Measurements from ENCODE around the gene MAP3K9.

The MAP3K9 gene

GRCh38 chr14:70802379-70802778 is 6.9 kb downstream of the MAP3K9 start:
- DNase-seq (ENCODE audit: low read depth): no peak
- TF ChIP-seq CTCF (IDR thresholded peaks at IDR 0.05; ENCODE audit: low read depth, low read length, missing control alignments): no peak
- H3K4me3 ChIP-seq (ENCODE audit: low read depth, low read length): no peak overlapping the region
- in situ Hi-C loops (cut with HindIII; ENCODE audit: low sequenced_read_pairs): no loop called here

- DNase-seq (ENCODE audit: low read depth): no peak
- in situ Hi-C loops (cut with HindIII; ENCODE audit: low sequenced_read_pairs): no loop called here
- no peak for TF ChIP-seq CTCF (IDR thresholded peaks at IDR 0.05; ENCODE audit: low read depth, low read length, missing control alignments)
- H3K4me3 ChIP-seq (ENCODE audit: low read depth, low read length): no peak overlapping the region
Measured at GRCh38 chr14:70801836-70802235, 7.5 kb downstream of the MAP3K9 start.

- DNase-seq (ENCODE audit: low read depth): no peak
- in situ Hi-C loops (cut with HindIII; ENCODE audit: low sequenced_read_pairs): no loop called here
- H3K4me3 ChIP-seq (ENCODE audit: low read depth, low read length): no peak overlapping the region
- no peak for TF ChIP-seq CTCF (IDR thresholded peaks at IDR 0.05; ENCODE audit: low read depth, low read length, missing control alignments)
Measured at GRCh38 chr14:70796551-70796950, 12.8 kb downstream of the MAP3K9 start.

- in situ Hi-C loops (cut with HindIII; ENCODE audit: low sequenced_read_pairs): no loop called here
- H3K4me3 ChIP-seq (ENCODE audit: low read depth, low read length): no peak overlapping the region
- DNase-seq (ENCODE audit: low read depth): no peak
Measured at GRCh38 chr14:70794294-70794693, 15.0 kb downstream of the MAP3K9 start.

GRCh38 chr14:70793637-70794036 is 15.7 kb downstream of the MAP3K9 start:
- no peak for DNase-seq (ENCODE audit: low read depth)
- no peak overlapping the region for H3K4me3 ChIP-seq (ENCODE audit: low read depth, low read length)
- no peak for TF ChIP-seq CTCF (IDR thresholded peaks at IDR 0.05; ENCODE audit: low read depth, low read length, missing control alignments)
- in situ Hi-C loops (cut with HindIII; ENCODE audit: low sequenced_read_pairs): no loop called here

More at GRCh38 chr14:70794294-70794693, 15.0 kb downstream of the MAP3K9 start:
- TF ChIP-seq CTCF (IDR thresholded peaks at IDR 0.05; ENCODE audit: low read depth, low read length, missing control alignments): no peak

GRCh38 chr14:70792939-70793338 is 16.4 kb downstream of the MAP3K9 start:
- in situ Hi-C loops (cut with HindIII; ENCODE audit: low sequenced_read_pairs): no loop called here
- TF ChIP-seq CTCF (IDR thresholded peaks at IDR 0.05; ENCODE audit: low read depth, low read length, missing control alignments): no peak
- H3K4me3 ChIP-seq (ENCODE audit: low read depth, low read length): no peak overlapping the region
- no peak for DNase-seq (ENCODE audit: low read depth)

GRCh38 chr14:70791971-70792370 is 17.3 kb downstream of the MAP3K9 start:
- in situ Hi-C loops (cut with HindIII; ENCODE audit: low sequenced_read_pairs): no loop called here
- H3K4me3 ChIP-seq (ENCODE audit: low read depth, low read length): no peak overlapping the region
- DNase-seq (ENCODE audit: low read depth): no peak
- TF ChIP-seq CTCF (IDR thresholded peaks at IDR 0.05; ENCODE audit: low read depth, low read length, missing control alignments): no peak

Data from astrocyte of the cerebellum (primary cell).